ACHN (cell line): ENCODE measurements around the gene PRR33.

Experiments
- DNase-seq: peaks from one replicate; pipeline ENCODE4 v3.0.0-alpha.2; 2015
- in situ Hi-C: cut with HindIII; loops from 2 replicates; pipeline ENCODE4 v1.10.0; 2017; ENCODE audit warnings: low sequenced_read_pairs, low pct_ligation_motif_present, low pct_unique_long_range_greater_than_20kb

PRR33 gene

DNA sequence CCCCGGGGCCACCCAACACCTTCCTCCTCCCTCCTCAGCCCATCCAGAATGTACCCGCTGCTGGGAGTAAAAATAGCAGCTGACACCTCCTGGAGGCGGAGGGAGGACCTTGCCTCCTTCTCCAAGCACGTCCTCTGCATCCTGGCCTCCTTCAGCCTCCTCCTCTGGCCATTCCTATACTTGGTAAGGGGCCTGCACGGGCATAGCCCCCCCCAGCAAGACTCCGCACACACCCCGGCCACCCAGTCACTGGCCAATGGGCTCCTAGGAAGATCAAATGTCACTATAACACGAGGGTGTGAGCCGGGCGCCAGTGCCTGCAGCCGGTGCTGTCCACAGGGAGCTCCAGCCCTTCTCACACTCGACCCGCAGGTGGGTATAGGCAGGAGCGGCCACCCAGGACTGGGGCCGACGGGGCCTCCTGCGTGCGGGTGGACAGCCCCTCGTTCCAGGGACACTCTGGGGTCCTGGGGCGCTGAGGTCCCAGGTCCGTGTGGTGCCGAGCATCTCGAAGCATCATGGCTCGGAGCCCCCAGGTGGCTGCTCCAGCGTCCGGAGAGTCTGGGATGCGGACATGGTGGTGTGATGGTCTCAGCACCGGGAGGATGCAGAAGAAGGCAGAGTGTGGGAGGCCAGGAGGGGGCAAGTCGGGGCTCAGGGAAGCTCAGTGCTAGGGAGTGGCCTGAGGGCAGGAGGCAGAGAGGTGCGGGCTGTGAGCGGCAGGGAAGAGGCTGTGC, 27.9 kb upstream of the PRR33 start, which contains the start of gene TNNT3:
TSS of gene TNNT3 (plus strand) at position 313 of the 737 bp plus-strand sequence. CDS start 3,172 bp downstream, outside the sequence.
- in situ Hi-C loops: no loop called here
- DNase-seq: no peak

DNA sequence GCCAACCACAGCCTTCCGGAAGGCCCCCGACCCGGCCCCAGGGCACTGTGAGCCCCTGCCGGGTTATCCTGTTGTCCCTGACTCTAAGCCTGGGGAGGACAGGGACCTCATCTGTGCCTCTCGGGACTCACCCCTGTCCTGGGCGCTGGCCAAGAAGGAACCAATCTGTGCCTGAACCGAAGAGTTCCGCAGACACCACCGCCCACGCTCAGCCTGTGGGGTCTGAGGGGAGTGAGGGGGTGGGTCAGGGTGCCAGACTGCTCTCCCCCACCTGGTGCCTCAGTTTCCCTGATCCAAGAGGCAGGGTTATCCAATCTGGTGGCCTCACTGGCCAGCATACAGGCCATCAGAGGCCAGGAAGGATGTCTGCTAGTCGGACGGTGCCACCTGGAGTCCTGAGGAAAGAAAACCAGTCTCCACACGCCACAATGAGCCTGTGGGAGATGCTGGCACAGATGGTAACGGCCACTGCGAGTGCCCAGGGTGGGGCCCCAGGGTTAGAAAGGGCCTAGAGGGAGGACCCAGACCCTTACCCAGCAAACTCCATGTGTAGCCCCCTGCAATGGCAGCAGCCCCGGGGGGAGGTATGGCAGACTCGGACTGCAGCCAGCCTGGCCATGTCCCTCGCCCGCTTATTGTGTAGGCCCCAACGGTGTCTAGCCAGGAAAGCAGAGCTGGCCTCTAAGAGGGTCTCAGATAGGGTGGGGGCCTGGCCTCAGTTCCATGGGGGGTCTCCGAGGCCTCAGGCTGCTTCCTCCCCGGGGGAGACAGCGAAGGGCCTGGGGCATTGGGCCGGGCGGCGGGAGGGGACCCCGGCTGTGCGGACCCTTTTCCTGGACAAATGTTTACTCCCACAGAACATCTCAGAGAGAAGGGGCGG, 27.0 kb upstream of the PRR33 start:
- peak; percentile 10 for DNase-seq
- in situ Hi-C loops: no loop called here

DNA sequence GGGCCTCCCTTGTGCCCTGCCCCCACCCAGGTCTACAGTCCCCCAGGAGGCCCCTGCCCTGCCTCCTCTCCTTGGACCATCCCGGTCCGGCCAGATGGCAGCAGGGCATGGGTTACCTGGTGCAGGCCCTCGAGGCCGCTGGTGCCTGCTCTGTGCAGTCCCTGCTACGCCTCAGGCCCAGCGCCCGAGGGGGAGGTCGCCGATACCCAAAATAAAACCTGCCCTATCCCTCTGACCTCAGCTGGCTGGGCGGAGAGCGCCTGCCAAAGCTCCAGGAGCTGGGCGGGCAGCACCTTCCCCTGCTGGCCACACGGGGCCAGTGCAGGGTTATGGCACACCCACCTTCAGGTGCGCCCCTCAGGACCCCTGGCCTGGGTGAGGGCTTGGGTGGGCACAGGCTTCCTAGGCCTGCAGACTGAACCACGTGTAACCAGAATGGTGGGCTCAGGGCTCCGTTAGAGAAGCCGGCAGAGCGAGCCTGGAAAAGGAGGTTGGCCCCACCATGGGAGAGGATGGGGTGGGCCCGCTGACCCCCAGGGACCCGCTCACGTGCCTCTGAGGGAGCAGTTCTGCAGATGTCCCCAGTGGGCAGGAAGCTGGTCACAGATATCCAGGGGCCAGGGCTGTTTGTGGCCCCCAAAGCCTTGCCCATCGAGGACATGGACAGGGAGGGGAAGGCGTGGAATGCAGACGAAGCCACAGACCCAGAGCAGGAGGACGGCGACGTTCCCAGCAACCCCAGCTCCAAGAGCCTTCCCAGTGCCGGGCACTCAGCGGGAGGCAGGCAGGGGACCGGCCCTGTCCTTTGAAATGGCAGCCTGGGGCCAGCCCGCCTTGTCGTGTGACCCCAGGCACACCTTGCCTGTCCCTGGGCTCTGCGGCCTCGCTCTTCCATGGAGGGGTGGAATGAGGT, 26.1 kb upstream of the PRR33 start:
- DNase-seq: no peak
- in situ Hi-C loops: no loop called here

DNA sequence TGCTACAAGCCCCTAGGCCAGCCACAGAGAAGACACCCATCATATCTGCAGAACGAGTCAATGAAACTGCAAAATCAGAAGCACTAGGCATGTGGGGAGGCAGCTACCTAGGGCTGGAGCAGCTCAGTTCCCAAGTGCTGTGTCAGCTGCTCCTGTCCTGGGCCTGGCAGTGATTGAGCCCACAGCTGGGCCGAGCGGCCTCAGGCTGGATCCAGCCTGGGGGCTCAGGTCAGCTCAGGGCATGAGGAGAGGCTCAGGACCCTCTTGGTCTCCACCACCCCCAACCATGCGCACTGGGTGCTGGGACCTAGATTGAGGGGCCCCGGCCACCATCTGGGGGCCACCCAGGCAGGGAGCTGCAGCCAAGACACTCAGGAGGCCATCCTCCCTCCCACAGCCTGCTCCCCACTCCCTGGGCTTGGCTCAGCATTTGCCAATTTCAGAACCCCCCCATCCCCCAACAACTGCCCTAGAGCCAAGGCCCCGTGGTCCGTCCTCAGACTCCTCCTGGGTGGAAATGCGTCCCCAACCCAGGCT, 25.4 kb upstream of the PRR33 start:
- in situ Hi-C loops: no loop called here
- DNase-seq: no peak

DNA sequence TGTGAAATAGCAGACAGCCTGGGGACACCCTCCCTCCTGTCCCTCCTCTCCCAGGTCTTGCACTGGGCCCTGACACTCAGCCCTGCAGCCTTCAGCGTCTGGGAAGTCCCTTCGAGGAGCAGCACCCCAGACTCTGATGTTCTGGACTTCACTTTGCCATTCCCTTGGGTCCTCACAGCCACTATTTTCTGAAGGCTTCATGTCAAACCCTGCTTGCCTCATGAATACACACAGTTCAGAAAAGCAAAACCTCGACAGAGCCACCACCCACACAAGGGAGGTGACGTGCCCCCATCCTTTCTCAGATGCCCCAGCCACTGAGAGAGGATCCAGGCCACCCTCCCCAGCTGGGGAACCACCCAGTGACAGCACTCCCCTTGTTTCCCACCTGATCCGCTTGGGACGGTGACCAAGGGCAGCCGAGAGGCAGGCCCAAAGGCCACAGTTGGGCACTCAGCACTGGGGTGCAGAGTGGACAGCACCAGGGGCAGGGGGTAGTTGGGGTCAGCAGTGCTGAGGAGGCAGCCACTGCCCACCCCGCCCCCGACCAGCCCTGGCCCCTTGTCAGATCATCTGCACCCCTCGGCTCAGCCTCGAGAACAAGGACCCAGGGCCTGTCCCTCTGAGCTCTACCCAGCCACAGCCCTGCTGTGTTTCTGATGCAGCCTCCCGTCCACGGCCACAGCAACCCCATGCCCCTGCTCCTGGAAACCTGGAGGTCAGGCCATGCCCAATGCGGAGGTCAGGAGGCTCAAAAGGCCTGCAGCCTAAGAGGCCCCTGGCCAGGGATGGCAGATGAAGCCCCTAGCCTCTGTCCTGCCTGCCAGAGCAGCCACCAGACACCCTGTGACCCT, 24.7 kb upstream of the PRR33 start:
- no peak for DNase-seq

DNA sequence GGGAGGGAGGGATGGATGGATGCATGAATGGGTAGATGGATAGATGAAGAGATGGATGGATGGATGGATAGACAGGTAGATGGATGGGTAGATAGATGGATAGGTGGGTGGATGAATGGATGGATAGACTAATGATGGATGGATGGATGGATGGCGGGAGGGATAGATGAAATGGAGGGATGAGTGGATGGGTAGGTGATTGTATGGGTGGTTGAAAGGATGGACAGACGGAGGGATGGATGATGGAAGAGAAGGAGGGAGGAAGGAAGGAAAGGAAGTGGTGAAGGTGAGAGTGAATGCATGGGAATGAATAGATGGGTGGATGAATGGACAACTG, 24.1 kb upstream of the PRR33 start:
- in situ Hi-C loops: no loop called here
- DNase-seq: no peak

More for the DNA sequence above, 24.7 kb upstream of the PRR33 start:
- in situ Hi-C loops: no loop called here

DNA sequence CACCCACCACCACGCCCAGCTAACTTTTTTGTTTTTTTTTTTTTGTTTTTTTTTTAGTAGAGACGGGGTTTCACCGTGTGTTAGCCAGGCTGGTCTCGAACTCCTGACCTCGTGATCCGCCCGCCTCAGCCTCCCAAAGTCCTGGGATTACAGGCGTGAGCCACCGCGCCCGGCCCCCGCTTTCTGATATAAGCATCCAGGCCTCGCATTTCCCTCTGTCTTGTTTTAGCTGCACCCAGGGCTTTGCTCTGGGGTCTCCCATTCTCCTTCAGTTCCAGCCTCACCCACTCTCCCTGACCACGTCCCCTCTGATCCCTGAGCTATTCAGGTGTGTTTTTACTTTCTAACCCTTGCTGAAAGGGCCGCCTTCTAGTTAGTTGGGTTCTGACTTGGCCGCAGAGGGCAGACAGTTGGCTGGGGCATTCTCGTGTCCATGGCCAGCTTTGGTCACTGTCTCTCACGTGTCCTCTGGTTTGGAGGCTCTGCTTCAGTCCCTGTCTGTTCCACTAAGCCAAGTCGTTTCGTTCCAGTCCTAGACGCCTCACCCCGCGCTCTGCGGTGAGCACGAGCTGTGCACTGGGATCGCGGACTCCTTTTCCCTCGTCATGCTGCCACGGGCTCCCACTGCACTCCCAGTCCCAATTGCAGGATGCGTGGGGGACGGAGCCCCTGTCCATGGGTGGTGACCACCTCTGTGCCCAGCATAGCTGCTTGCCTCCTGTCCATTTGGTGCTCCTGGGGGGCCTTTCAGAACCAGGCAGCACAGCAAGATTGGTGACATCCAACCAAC, 21.8 kb upstream of the PRR33 start:
- DNase-seq: no peak
- in situ Hi-C loops: no loop called here

DNA sequence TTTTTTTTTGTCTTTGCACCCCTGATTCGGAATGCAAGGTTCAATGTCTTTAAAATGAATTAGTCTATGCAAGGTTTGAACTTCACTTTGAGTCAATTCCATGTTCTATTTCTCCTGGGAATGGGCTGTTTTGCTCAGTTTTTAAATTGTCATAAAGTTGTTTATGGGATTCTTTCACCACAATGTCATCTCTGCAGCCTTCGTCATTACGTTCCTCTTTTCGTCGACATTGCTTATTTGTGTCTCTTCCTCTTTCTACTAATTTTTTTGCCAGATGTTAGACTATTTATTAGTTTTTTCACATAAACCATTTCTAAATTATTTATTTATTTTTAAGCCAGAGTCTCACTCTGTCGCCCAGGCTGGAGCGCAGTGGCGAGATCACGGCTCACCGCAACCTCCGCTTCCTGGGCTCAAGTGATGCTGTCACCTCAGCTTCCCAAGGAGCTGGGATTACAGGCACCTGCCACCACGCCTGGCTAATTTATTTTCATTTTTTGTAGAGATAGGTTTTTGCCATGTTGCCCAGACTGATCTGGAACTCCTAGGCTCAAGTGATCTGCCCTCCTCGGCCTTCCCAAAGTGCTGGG, 20.7 kb upstream of the PRR33 start:
- DNase-seq: no peak

DNA sequence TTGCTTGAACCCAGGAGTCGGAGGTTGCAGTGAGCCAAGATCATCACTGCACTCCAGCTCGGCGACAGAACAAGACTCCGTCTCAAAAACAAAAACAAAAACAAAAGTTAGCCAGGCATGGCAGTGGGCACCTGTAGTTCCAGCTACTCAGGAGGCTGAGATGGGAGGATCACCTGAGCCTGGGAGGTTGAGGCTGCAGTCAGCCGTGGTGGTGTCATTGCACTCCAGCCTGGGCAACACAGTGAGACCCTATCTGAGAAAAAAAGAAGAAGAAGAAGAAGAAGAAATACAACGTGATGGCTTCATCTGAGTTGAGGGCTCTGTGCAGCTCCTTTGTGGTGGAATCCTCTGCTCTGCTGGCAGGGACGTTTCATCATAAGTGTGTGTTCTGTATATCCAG, 17.8 kb upstream of the PRR33 start:
- in situ Hi-C loops: no loop called here
- no peak for DNase-seq

More for the DNA sequence above, 20.7 kb upstream of the PRR33 start:
- in situ Hi-C loops: no loop called here

DNA sequence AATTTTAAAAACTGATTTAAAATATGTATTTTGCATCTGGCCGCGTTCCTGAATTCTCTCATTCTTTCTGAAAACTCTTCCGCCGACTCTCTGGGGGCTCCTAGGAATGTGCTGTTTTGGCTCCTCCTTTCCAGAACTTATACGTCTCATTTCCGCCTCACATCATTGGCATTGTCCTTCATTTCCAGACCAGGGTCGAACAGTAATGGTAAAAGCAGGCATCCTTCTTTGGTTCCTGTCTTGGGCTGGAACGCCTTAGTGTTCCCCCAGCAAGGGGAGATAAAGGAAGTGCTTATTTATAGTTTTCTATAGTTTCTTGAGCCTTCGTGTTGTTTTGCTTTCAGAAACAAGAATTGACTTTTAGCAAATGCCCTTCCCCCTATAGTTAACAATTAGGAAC, 16.9 kb upstream of the PRR33 start:
- DNase-seq: no peak
- in situ Hi-C loops: no loop called here

DNA sequence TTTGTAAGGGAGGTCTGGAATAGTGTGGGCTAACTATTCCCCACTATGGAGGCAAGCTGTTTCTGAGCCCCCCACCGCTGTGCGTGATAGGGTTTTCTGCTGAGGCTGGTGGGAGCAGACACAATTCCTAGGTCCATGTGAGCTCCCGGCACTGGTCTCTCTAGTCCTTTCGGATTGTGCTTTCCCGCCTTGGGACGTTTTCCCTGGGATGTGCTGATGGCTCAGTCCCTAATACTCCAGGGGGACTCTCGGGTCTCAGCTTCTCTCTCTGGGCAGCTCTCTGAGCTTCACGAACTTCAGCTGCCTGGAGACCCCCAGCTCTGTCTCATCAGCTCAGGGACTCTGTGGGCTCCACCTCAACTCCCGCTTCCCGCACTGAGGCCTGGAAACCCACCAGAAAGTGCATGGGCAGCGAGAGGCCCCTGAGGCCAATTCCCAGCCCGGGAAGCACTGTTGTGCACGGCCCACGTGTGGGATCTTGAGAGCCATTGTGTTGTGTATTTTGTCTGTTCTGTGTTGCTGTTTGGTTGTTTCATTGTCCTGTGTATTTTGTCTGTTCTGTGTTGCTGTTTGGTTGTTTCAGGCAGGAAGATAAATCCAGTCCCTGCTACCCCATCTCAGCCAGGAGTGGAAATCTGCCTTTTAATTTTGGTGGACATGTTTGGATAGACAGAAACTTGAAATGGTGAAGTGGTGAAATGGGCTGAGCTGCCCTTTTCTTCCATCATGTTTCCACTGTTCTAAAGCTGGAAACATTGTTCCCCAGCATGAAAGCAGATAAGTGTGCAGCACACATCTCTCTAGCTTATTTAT, 15.1 kb upstream of the PRR33 start:
- in situ Hi-C loops: no loop called here

DNA sequence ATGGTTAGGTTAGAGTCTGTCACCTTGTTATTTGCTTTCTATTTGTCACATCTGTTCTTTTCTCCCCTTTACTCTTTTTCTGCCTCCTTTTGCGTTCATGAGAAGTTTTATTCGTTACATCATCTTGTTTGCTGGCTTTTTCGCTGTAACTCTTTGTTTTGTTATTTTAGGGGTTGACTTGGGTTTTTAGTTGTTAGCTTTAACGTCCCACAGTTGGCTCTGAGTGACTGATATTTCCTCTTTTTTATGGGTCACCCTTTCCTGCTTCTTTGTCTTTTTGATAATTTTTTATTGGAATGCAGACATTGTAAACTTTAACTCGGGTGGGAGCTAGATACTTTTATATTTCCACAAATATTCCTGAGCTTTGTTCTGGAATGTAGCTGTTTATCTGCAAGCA, 14.5 kb upstream of the PRR33 start:
- in situ Hi-C loops: no loop called here
- no peak for DNase-seq

More for the DNA sequence above, 15.1 kb upstream of the PRR33 start:
- no peak for DNase-seq

DNA sequence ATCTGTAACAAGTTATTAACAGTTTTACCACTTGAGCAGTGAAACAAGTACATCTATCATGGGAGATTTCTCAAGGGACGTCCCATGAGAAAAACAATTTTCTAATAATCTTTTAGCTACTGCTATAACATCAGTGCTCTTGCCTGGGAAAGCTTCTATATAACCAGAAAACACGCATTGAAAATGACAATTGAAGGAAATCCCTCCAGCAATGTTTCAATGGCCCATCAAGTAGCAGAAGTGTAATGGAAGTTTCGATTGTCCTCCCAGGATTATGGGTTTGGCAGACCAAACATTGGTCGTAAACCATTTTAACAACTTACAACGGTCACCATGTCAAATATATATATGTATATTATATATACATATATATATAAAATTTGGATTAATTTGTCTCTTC, 8.0 kb upstream of the PRR33 start:
- DNase-seq: no peak
- in situ Hi-C loops: no loop called here

DNA sequence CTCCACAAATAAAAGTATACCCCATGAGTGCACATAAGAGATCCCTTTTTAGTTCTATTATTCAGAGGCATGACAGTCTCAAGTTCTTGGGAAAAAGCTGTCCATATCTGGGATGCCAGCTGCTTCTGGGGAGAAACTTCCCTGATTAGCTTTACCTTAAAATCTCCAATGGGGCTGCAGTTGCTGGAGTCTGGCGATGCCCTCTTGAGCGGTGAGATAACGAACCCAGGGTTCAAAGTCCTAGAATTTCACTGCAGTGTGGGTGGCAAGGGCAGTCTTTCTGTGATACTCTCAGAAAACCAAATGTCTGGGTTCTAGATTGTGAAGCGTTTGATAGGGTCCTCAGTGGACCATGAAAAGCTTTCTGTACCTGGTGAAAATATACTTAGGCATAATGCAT, 7.4 kb upstream of the PRR33 start:
- in situ Hi-C loops: no loop called here
- DNase-seq: no peak

DNA sequence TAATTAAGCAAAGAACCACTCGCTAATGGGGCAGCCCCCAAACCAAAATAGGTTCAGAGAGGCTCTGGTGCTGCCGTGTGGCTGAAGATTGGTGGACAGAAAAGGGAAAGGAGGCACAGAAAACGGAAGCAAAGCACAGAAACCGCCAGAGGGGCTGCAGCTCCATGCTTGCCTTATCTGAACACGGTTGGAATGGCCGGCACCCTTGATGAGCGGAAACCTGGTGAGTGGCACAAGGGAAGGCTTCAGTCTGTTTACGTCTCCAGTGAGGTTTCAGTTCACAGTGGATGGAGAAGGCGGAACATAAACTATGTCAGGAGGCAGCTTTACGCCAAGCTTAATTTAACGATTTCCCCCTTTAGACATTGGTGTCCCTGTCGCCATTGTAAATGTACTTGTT, 5.2 kb upstream of the PRR33 start:
- in situ Hi-C loops: no loop called here
- no peak for DNase-seq

DNA sequence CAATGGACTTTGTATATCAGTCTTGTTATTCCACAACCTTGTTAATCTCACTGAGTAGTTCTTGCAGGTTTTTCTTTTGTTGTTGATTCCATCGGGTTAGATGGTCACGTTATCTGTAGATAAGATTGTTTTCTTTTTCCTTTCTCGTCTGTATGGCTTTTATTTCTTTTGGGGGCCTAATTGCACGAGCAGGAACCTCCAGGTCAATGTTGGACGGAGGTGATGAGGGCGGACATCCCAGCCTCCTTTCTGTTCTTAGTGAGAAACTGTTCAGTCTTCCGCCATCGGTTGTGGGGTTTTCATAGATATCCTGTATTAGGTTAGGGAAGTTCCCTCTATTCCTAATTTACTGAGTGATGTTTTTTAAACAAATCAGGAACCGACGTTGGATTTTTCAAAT, 4.8 kb upstream of the PRR33 start:
- no peak for DNase-seq
- in situ Hi-C loops: no loop called here
